ENCODE data around the gene RASGRF2. TPM values are rescaled to one million over a fixed set of nuclear protein-coding genes. Genes with fewer than 3 reads are reported as not detected.

Gene RASGRF2
- total RNA-seq, 4 donors from 2014 or later = 3.3 to 26.4 (median 12.3) TPM

DNA sequence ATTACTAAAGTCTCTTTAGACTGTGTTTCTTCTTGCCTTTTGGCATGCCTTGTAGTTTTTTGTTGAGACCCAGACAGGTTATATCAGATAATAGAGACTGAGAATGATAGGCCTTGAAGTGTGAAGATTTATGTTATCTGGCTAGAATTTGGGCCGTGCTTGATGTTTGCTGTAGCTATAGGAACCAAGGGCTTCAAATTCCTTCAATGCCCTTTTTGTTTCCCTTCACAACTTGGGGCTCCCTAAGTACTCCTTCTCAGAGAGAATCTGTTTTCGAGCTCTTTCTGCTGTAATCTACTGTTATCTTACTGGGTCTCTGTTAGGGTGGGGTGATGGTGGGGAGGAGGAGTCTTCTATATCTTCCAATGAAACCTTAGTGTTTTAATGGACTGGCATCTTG is 177.7 kb downstream of the RASGRF2 start:
- no peak for TF ChIP-seq POLR2A (IDR thresholded peaks at IDR 0.05)
- TF ChIP-seq, protein P1, sequence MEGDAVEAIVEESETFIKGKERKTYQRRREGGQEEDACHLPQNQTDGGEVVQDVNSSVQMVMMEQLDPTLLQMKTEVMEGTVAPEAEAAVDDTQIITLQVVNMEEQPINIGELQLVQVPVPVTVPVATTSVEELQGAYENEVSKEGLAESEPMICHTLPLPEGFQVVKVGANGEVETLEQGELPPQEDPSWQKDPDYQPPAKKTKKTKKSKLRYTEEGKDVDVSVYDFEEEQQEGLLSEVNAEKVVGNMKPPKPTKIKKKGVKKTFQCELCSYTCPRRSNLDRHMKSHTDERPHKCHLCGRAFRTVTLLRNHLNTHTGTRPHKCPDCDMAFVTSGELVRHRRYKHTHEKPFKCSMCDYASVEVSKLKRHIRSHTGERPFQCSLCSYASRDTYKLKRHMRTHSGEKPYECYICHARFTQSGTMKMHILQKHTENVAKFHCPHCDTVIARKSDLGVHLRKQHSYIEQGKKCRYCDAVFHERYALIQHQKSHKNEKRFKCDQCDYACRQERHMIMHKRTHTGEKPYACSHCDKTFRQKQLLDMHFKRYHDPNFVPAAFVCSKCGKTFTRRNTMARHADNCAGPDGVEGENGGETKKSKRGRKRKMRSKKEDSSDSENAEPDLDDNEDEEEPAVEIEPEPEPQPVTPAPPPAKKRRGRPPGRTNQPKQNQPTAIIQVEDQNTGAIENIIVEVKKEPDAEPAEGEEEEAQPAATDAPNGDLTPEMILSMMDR (IDR thresholded peaks at IDR 0.05) = no peak
- DNase-seq = no peak
- Histone ChIP-seq H3K27me3 (no peaks in the 10 kb centered on the region), H3K36me3 (no peaks in the 10 kb centered on the region), H3K27ac (no peak overlapping the region), H3K4me3 (no peak overlapping the region), H3K9me3 (no peaks in the 10 kb centered on the region), H3K4me1 (no peaks in the 10 kb centered on the region)
- intact Hi-C loops (cut with DNase I; ENCODE audit: low total_unique reads) = no loop called here

GRCh38 chr5:81140441-81140840 is 180.3 kb downstream of the RASGRF2 start:
- intact Hi-C loops (cut with DNase I; ENCODE audit: low total_unique reads) = no loop called here
- no peak overlapping the region for H3K4me3 ChIP-seq
- no peak for TF ChIP-seq POLR2A (IDR thresholded peaks at IDR 0.05)
- TF ChIP-seq, protein P1 (IDR thresholded peaks at IDR 0.05) = no peak
- no peaks in the 10 kb centered on the region for H3K4me1 ChIP-seq
- no peaks in the 10 kb centered on the region for H3K9me3 ChIP-seq
- no peak overlapping the region for H3K27ac ChIP-seq
- no peak for DNase-seq
- H3K36me3 ChIP-seq = no peaks in the 10 kb centered on the region
- no peaks in the 10 kb centered on the region for H3K27me3 ChIP-seq

- Histone ChIP-seq H3K9me3 (no peaks in the 10 kb centered on the region), H3K27ac (no peak overlapping the region), H3K4me1 (no peaks in the 10 kb centered on the region), H3K4me3 (no peak overlapping the region), H3K36me3 (no peaks in the 10 kb centered on the region), H3K27me3 (no peaks in the 10 kb centered on the region)
- no peak for TF ChIP-seq POLR2A (IDR thresholded peaks at IDR 0.05)
- TF ChIP-seq, protein P1 (IDR thresholded peaks at IDR 0.05) = no peak
- peak; percentile 23 to 31 for DNase-seq
- intact Hi-C loops (cut with DNase I; ENCODE audit: low total_unique reads) = no loop called here
Observed at GRCh38 chr5:81140943-81141342, 180.8 kb downstream of the RASGRF2 start.

DNA sequence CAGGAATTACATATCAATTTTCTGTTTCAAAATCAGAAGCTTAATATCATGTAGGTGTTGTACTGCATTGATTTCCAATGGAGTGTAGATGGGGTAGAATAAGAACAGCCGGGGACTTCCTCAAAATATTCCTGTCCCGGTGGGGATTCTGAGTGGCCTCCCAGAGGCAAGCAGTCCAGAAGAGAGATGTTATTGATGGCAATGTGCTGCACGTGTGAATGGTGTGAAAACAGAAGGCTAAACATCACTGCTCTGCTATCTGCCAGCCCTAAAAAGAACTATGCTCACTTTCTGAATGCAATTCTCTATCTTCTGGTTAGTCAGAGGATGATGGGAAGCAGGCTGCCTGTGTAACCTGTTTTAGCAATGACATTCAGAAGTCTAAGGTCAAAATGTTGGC is 181.9 kb downstream of the RASGRF2 start:
- H3K27me3 ChIP-seq = no peaks in the 10 kb centered on the region
- no peak for DNase-seq
- no peaks in the 10 kb centered on the region for H3K4me1 ChIP-seq
- intact Hi-C loops (cut with DNase I; ENCODE audit: low total_unique reads) = no loop called here
- no peaks in the 10 kb centered on the region for H3K9me3 ChIP-seq
- H3K27ac ChIP-seq = no peak overlapping the region
- no peaks in the 10 kb centered on the region for H3K36me3 ChIP-seq
- TF ChIP-seq POLR2A (IDR thresholded peaks at IDR 0.05) = no peak
- TF ChIP-seq, protein P1 (IDR thresholded peaks at IDR 0.05) = no peak
- no peak overlapping the region for H3K4me3 ChIP-seq

DNA sequence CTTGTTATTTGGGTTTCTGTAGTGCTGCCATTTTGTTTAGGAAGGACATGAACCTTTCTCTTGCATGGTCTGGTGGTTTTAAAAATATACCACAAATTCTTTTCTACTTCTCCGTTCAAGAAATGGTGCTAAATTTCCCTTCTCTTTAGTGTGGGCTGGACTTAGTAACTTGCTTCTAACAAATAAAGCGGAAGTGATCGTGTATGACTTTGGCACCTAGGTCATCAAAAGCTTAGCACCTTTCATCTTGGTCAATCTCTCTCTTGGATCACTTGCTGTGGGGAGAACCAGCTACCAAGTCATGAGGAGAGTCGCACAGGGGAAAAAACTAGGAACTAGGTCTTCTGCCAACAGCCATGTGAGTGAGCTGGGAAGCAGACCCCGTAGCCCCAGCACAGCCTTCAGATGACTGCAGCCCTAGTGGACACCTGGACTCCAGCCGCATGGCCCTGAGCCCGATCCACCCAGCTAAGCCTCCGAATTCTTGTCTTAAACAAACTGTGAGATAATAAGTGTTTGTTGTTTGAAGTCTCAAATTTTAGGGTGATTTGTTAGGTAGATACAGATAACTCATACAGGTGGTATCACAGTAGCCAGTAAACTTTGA is 185.3 kb downstream of the RASGRF2 start:
- Histone ChIP-seq H3K27me3 (no peaks in the 10 kb centered on the region), H3K9me3 (no peaks in the 10 kb centered on the region), H3K4me1 (no peaks in the 10 kb centered on the region), H3K36me3 (no peaks in the 10 kb centered on the region), H3K27ac (no peak overlapping the region), H3K4me3 (no peak overlapping the region)
- TF ChIP-seq POLR2A (IDR thresholded peaks at IDR 0.05) = no peak
- TF ChIP-seq, protein P1 (IDR thresholded peaks at IDR 0.05) = no peak
- intact Hi-C loops (cut with DNase I; ENCODE audit: low total_unique reads) = no loop called here
- no peak for DNase-seq

Measured in uterus (tissue), 4 donors.